Measurements from ENCODE around the gene B4GAT1. TPM values are rescaled to one million over a fixed set of nuclear protein-coding genes. Genes with fewer than 3 reads are reported as not detected.
A peak's percentile ranks its signal among the peaks of the same experiment; 100 is the strongest.

The B4GAT1 gene
- total and polyA plus RNA-seq, 2 of the 4 experiments (the other 2 are of a cell fraction), result 10.6 to 18.4 TPM

GRCh38 chr11:66344550-66345315, 2.7 kb downstream of the B4GAT1 start, which contains the start of gene BRMS1:
BRMS1 (minus strand) TSS chr11:66345104; CDS start chr11:66342234, 2,870 bp downstream.
- peak within 1 kb of the TSS; percentile 72 for H3K56ac ChIP-seq (ENCODE audit: extremely low read depth, insufficient read depth, low read length)
- H2BK20ac ChIP-seq (ENCODE audit: low read depth, low read length), result peak within 1 kb of the TSS; percentile 32; the same call in 1 of the 2 replicates
- H2AK9ac ChIP-seq (replicated peaks; ENCODE audit: low read depth, low read length, poor library complexity), result peak within 1 kb of the TSS; percentile 97
- H4K5ac ChIP-seq (ENCODE audit: low read depth, low read length), result peak within 1 kb of the TSS; percentile 94
- H3K9ac ChIP-seq (ENCODE audit: low read depth, low read length), result peak within 1 kb of the TSS; percentile 97
- DNase-seq (peak; percentile 97), ATAC-seq (ENCODE audit: low read depth) (peak; percentile 75)
- H3K79me1 ChIP-seq (ENCODE audit: low read depth in 1 of 2, low read length in 2 of 2), result peaks cover 28 to 59% of the 10 kb centered on the region in 2 experiments
- ChIA-PET CTCF (interaction anchor here (0.6 to 1.8 kb wide), 4 partner anchors 9 to 42 kb away, joined by 3 to 6 read pairs (median 4); partner anchors contain the start of gene RIN1), POLR2A (ENCODE audit: unreplicated experiment) (interaction anchor here (0.5 kb wide), 1 partner anchor 384 kb away, joined by 11 read pairs; no protein-coding TSS in a partner anchor)
- in situ Hi-C loops (cut with MboI; ENCODE audit: low sequenced_read_pairs), result no loop called here
- no peaks in the 10 kb centered on the region for H3K9me3 ChIP-seq (ENCODE audit: control insufficient read depth, insufficient read depth, low read length)
- H3K27me3 ChIP-seq (ENCODE audit: control insufficient read depth, insufficient read depth, low read length), result no peaks in the 10 kb centered on the region
- TSS peak; percentile 60 for BruUV-seq (replicated peaks)
- peak within 1 kb of the TSS; percentile 56; the same call in 1 of the 2 replicates for H2BK120ac ChIP-seq (ENCODE audit: low read depth, low read length)
- dilution Hi-C loops (cut with HindIII; ENCODE audit: low sequenced_read_pairs, unreplicated experiment), result no loop called here
- H2AFZ ChIP-seq (replicated peaks; ENCODE audit: low read length, poor library complexity), result peak within 1 kb of the TSS; percentile 96
- peak within 1 kb of the TSS; percentile 98 for H3K4me2 ChIP-seq (ENCODE audit: low read depth, low read length)
- H2BK5ac ChIP-seq (ENCODE audit: low read depth, low read length, poor library complexity, severe bottlenecking), result peak within 1 kb of the TSS; percentile 72
- H3K9me1 ChIP-seq (ENCODE audit: insufficient read depth, low read length), result peaks cover 12% of the 10 kb centered on the region; the same call in 1 of the 2 replicates
- peak within 1 kb of the TSS; percentile 95 for H3K23ac ChIP-seq (ENCODE audit: low read depth, low read length)
- H3K36me3 ChIP-seq (ENCODE audit: control insufficient read depth, insufficient read depth, low read length), result peaks cover 18% of the 10 kb centered on the region
- H3K4me1 ChIP-seq (ENCODE audit: control insufficient read depth, insufficient read depth, low read length), result peaks cover 12% of the 10 kb centered on the region
- no peak within 1 kb of the TSS for H3K18ac ChIP-seq (ENCODE audit: low read depth, low read length)
- H3K4me3 ChIP-seq (ENCODE audit: insufficient read depth, low read depth, low read length), result peak within 1 kb of the TSS; percentile 85
- H4K8ac ChIP-seq (ENCODE audit: low read depth in 2 of 2, low read length in 2 of 2), result peak within 1 kb of the TSS; percentile 75 to 98
- H3K27ac ChIP-seq (ENCODE audit: insufficient read depth, low read length), result peak within 1 kb of the TSS; percentile 79
- whole genome bisulfite sequencing, 2 experiments (ENCODE audit: extremely low coverage in 2 of 2, insufficient read length in 1 of 2), result 0% methylated on average over 41 of the region's 59 CpGs; no CpG with 5 or more reads in 1 of the 2 experiments
- peak within 1 kb of the TSS; percentile 58 for H4K91ac ChIP-seq (ENCODE audit: insufficient read depth, low read depth, low read length)
- H3K4ac ChIP-seq (ENCODE audit: low read depth, low read length), result peak within 1 kb of the TSS; percentile 87
- no peak within 1 kb of the TSS for H2BK15ac ChIP-seq (ENCODE audit: low read depth, low read length)
- intact Hi-C loops (cut with micrococcal nuclease), result no loop called here
- H3K14ac ChIP-seq (replicated peaks; ENCODE audit: low read depth, low read length), result peak within 1 kb of the TSS; percentile 95
- H4K20me1 ChIP-seq (ENCODE audit: insufficient read depth, low read length), result peaks cover 17% of the 10 kb centered on the region
- H2AK5ac ChIP-seq (ENCODE audit: low read depth, low read length), result peak within 1 kb of the TSS; percentile 82
- TF ChIP-seq, protein P1, sequence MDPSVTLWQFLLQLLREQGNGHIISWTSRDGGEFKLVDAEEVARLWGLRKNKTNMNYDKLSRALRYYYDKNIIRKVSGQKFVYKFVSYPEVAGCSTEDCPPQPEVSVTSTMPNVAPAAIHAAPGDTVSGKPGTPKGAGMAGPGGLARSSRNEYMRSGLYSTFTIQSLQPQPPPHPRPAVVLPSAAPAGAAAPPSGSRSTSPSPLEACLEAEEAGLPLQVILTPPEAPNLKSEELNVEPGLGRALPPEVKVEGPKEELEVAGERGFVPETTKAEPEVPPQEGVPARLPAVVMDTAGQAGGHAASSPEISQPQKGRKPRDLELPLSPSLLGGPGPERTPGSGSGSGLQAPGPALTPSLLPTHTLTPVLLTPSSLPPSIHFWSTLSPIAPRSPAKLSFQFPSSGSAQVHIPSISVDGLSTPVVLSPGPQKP (IDR thresholded peaks at IDR 0.05; ENCODE audit: borderline replicate concordance, low read depth, low read length), result no peak
- TF ChIP-seq MAZ (IDR thresholded peaks at IDR 0.05; ENCODE audit: borderline replicate concordance, low read depth, low read length), result peak; percentile 44; the same call in 1 of the 2 replicates
- TF ChIP-seq CEBPB (IDR thresholded peaks at IDR 0.05; ENCODE audit: low read depth, low read length), result no peak
- peak; percentile 21; the same call in 1 of the 2 replicates for TF ChIP-seq FOS (IDR thresholded peaks at IDR 0.05; ENCODE audit: low read depth, low read length)
- TF ChIP-seq NFE2L2 (IDR thresholded peaks at IDR 0.05; ENCODE audit: low read depth, low read length), result no peak
- no peak for TF ChIP-seq MAFK (IDR thresholded peaks at IDR 0.05; ENCODE audit: low read depth, low read length)
- TF ChIP-seq RFX5 (IDR thresholded peaks at IDR 0.05; ENCODE audit: low read depth, low read length), result no peak
- peak; percentile 69; the same call in 1 of the 2 replicates for TF ChIP-seq MXI1 (IDR thresholded peaks at IDR 0.05; ENCODE audit: borderline replicate concordance, low read depth, low read length)
- 0 out of 2 replicates have a peak, but pooled peaks have one; percentile 22 for TF ChIP-seq RAD21 (IDR thresholded peaks at IDR 0.05; ENCODE audit: low read length)
- no peak for TF ChIP-seq CHD1 (IDR thresholded peaks at IDR 0.05; ENCODE audit: low read depth, low read length)
- TF ChIP-seq, protein P2, sequence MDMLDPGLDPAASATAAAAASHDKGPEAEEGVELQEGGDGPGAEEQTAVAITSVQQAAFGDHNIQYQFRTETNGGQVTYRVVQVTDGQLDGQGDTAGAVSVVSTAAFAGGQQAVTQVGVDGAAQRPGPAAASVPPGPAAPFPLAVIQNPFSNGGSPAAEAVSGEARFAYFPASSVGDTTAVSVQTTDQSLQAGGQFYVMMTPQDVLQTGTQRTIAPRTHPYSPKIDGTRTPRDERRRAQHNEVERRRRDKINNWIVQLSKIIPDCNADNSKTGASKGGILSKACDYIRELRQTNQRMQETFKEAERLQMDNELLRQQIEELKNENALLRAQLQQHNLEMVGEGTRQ (IDR thresholded peaks at IDR 0.05; ENCODE audit: low read depth, low read length), result 0 out of 2 replicates have a peak, but pooled peaks have one; percentile 22
- TF ChIP-seq BHLHE40 (IDR thresholded peaks at IDR 0.05; ENCODE audit: low read depth, low read length), result no peak
- TF ChIP-seq POLR2A (IDR thresholded peaks at IDR 0.05; ENCODE audit: low read depth, low read length), result peak; percentile 98
- no peak for TF ChIP-seq SMC3 (IDR thresholded peaks at IDR 0.05; ENCODE audit: low read depth, low read length)
